GM12875 (cell line): ENCODE data around the gene BLNK.

Source experiments
- H3K4me3 ChIP-seq: one replicate; pipeline ENCODE4 v1.5.1; 2011; ENCODE audit warnings: low read depth, low read length, control low read depth
- TF ChIP-seq, protein P1 (sequence below): IDR thresholded peaks from 2 replicates; pipeline ENCODE4 v1.5.1; 2011; ENCODE audit warnings: low read depth, mild to moderate bottlenecking, control low read depth, inconsistent platforms, low read length, moderate library complexity, borderline replicate concordance; ENCODE audit not compliant: insufficient read depth

Gene BLNK

DNA sequence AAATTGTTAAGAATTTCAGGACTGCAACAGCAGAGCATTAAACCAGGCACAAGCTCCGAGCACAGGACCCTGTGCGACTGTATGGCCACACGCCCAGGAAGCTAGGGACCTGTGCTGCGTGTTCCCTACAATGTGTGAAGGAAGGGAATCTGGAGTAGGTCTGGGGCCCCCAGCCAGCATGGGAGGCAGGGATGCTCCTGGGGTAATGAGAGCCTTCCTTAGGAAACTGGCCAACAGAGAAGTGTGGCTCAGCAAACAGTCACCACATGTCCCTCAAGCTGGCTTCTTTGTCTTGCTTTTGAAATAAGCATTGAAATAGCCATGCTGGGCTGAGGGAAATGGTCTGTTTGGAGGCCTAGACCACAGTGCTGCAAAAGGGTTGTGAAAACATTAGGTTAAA is 8.2 kb downstream of the BLNK start:
- H3K4me3 ChIP-seq: no peak overlapping the region
- TF ChIP-seq, protein P1, sequence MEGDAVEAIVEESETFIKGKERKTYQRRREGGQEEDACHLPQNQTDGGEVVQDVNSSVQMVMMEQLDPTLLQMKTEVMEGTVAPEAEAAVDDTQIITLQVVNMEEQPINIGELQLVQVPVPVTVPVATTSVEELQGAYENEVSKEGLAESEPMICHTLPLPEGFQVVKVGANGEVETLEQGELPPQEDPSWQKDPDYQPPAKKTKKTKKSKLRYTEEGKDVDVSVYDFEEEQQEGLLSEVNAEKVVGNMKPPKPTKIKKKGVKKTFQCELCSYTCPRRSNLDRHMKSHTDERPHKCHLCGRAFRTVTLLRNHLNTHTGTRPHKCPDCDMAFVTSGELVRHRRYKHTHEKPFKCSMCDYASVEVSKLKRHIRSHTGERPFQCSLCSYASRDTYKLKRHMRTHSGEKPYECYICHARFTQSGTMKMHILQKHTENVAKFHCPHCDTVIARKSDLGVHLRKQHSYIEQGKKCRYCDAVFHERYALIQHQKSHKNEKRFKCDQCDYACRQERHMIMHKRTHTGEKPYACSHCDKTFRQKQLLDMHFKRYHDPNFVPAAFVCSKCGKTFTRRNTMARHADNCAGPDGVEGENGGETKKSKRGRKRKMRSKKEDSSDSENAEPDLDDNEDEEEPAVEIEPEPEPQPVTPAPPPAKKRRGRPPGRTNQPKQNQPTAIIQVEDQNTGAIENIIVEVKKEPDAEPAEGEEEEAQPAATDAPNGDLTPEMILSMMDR: no peak

DNA sequence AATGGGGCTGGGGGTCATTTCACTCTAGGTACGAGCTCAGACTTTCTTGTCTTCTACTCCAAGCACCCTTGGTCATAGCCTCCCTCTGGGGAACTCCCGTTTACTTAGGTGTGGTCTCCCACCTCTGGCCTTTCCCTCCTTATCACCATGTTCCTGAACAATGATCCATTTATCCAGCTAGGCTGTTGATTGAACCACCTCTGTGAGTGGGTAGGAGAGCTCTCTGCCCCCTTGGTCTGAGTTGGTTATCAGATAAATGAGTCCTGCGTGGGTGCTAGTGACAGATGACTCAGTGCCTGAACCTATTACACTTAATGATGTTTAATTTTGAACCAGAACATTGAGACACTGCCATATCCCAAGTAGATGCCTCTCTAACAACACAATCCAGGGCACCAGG is 9.4 kb downstream of the BLNK start:
- no peak overlapping the region for H3K4me3 ChIP-seq
- TF ChIP-seq, protein P1: no peak

DNA sequence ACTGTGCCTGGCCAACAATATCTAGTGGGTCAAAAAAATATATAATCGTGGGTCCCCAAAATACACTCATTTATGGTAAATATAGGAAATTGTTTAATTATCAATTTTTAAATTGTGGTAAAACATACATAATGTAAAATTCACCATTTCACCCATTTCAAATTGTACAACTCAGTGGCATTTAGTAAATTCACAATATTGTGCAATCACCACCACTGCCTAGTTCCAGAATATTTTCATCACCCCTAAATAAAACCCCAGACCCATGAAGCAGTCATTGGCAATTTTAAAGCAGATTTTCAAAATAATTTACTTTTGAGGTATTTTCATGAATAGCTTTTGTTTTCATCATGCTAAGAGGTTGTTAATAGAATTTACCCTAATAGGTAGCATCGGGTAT is 10.2 kb downstream of the BLNK start:
- TF ChIP-seq, protein P1: no peak

DNA sequence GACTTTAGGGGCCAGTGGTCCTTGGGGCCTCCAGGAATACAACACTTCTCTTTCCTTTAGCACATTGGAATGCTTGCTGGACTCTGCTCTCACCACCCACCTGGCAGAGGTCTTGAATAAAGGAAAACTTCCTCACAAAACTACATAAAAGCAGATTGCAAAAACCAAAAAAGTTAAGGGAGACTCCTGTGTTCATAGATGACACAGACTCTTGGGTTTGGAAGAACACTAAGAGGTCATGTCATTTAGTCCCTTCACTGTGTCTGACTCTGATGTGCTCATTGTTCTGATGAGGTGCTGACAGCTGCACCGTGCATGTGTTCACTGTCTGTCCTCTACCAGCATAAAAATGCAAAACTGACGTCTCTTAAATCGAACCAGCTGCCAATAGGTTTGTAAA is 11.4 kb downstream of the BLNK start:
- no peak overlapping the region for H3K4me3 ChIP-seq
- TF ChIP-seq, protein P1: no peak

More for the DNA sequence above, 10.2 kb downstream of the BLNK start:
- H3K4me3 ChIP-seq: no peak overlapping the region

GRCh38 chr10:96259150-96259549 is 12.2 kb downstream of the BLNK start:
- TF ChIP-seq, protein P1: no peak
- no peak overlapping the region for H3K4me3 ChIP-seq

GRCh38 chr10:96257944-96258343 is 13.4 kb downstream of the BLNK start:
- TF ChIP-seq, protein P1: no peak
- H3K4me3 ChIP-seq: no peak overlapping the region

- TF ChIP-seq, protein P1: no peak
- H3K4me3 ChIP-seq: no peak overlapping the region
Observed at GRCh38 chr10:96255549-96256333, 15.6 kb downstream of the BLNK start.
